GM10266 (cell line): ENCODE measurements around the gene HIVEP3.
A peak's percentile ranks its signal among the peaks of the same experiment; 100 is the strongest.

Experiments used
- DNase-seq: peaks from one replicate; pipeline ENCODE4 v3.0.0; 2012; ENCODE audit errors: extremely low spot score
- TF ChIP-seq, protein P1 (sequence below): IDR thresholded peaks from 2 replicates; pipeline ENCODE4 v1.5.1; 2012; ENCODE audit warnings: mild to moderate bottlenecking, low read depth; ENCODE audit not compliant: control insufficient read depth, insufficient read depth; ENCODE audit errors: missing control alignments

Gene HIVEP3

DNA sequence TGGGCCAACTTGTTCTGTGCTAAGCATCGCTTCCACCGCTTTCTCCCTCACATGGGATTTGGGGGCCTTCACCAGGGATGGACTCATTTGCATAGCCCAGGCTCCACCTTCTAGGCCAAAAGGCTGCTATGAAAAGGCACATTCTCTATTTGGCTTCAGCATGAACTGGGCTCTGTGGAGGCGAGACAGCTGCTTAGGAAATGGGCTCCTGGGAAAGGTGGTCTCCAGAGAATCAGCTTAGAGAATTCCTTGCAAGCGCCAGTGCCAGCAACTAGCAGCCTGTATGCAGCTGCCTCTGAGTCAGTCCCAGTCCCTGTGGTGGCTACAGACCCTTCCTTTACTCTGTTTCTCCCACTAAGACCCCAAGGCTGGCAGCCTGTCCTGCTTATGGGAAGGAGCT lies 214.5 kb downstream of the HIVEP3 start:
- TF ChIP-seq, protein P1, sequence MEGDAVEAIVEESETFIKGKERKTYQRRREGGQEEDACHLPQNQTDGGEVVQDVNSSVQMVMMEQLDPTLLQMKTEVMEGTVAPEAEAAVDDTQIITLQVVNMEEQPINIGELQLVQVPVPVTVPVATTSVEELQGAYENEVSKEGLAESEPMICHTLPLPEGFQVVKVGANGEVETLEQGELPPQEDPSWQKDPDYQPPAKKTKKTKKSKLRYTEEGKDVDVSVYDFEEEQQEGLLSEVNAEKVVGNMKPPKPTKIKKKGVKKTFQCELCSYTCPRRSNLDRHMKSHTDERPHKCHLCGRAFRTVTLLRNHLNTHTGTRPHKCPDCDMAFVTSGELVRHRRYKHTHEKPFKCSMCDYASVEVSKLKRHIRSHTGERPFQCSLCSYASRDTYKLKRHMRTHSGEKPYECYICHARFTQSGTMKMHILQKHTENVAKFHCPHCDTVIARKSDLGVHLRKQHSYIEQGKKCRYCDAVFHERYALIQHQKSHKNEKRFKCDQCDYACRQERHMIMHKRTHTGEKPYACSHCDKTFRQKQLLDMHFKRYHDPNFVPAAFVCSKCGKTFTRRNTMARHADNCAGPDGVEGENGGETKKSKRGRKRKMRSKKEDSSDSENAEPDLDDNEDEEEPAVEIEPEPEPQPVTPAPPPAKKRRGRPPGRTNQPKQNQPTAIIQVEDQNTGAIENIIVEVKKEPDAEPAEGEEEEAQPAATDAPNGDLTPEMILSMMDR = no peak

DNA sequence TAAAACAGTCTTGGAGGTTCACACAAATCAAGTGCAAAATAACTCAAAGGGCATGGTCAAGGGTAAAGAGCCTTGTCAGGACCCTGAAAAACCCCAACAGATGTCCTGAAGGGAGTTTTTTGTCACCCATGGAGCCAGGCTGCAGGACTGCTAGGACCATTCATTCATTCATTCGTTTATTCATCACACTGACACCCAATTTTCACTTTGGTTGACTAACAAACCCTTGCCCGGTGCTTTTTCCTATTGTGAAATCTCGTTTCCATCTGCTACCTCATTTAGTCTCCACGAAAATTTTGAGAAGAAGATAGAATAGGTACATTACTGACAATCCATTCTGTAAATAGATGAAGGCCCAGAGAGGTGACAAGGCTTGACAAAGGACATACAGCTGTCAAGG lies 216.0 kb downstream of the HIVEP3 start:
- no peak for DNase-seq
- TF ChIP-seq, protein P1 = no peak

More for the DNA sequence above, 214.5 kb downstream of the HIVEP3 start:
- no peak for DNase-seq

DNA sequence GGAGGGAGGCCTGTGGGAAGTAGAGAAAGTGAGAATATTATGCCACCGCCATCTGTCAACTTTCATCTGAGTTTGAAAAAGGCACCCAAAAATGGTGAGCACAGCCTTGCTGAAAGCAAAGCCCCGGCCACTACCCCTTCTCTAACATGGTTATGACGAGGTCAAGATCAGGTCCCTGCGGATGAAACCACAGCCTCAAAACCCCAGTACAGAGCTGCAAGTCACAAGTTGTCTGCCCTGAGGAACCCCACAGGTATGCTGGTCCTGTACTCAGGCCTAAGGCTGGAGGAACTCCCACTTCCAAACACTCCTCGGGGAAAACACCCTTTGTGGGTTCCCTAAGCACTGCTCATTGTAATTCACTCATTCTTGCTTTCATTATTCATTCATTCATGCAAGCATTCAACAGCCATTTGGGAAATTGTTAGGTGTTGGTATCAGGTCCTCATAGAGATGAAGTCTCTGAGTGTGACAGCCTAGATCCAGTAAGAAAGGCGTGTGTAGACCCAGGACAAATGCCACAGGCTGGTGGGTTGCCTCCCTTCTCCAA lies 217.7 kb downstream of the HIVEP3 start:
- no peak for DNase-seq
- TF ChIP-seq, protein P1 = no peak

DNA sequence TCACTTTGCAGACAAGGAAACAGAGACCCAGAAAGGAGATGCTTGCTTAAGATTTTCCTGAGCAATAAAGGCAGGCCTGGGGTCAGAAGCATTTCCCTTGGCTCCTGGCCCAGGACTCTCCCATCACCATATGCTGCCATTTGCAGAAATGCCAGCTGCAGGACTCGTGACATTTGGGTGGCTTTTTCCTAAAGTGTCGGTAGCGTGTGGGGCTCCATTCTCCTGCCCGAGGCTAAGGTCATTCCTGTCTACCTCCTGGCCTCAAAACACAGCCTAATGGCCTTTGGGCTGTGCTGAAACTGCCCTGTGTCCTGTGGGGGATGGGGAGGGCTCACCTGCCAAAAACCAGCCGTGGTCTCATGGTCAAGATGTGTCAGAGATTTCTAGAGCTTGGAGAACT lies 218.1 kb downstream of the HIVEP3 start:
- TF ChIP-seq, protein P1 = no peak
- DNase-seq = no peak

DNA sequence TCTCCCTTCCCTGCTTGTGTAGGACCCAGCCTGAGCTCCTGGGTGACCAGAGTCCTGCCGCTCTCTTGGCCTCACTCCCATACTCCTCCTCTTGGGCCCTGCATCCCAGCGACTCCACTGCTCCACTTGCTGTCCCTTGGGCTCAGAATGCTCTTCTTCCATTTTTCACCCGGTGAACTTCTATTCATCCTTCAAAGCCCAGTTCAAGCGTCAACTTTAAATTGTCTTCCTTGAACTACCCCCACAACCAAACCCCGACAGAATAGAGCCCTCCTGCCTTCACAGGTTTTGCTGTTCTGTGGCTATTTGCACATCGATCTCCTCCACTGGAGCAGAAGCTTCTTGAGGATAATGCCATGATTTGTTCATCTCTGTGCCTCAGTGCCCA lies 218.9 kb downstream of the HIVEP3 start:
- no peak for DNase-seq
- TF ChIP-seq, protein P1 = no peak

DNA sequence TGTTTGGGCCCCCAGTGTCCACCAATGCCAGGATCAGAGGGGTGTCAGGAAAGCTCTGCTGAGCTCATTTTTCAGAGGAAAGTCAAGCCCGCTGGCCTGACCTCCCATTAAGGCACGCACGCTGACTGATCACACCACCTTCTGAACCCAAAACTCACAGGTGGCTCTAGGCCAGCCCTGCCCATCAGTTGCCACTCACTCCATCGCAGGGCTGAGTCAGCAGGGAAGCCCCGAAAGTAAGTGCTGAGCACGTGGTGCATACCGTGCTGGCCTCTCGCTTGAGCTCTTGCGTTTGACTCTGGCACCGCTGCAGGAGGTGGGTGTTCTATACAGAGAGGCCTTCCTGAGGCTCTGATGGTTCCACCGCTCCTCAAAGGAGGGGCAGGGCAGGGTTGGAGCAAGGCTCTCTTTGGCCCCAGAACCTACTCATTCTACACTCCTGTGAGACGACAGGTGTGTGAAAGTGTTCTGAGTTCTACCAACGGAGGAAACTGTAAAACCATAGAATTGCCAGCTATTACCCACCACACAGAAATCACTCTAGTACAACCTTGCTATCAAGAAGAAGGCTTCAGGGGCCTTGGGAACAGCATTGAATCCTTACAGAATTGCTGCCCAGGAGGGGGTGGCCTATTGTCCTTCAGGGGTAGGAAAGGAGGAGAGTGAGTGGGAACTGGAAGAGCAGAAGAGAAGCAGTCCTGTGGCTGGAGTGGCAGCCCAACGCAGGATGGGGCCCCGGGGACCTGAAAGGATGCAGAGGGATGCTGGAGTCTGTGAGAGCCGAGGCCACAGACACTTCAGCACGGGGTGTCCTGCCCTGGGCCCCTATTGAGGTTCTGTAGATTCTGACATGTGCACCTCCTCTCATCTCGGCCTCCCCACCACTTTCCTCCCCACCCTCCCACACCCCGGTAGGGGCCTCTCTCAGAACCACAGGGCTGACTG lies 219.5 kb downstream of the HIVEP3 start:
- TF ChIP-seq, protein P1 = no peak
- DNase-seq = peak; percentile 30

DNA sequence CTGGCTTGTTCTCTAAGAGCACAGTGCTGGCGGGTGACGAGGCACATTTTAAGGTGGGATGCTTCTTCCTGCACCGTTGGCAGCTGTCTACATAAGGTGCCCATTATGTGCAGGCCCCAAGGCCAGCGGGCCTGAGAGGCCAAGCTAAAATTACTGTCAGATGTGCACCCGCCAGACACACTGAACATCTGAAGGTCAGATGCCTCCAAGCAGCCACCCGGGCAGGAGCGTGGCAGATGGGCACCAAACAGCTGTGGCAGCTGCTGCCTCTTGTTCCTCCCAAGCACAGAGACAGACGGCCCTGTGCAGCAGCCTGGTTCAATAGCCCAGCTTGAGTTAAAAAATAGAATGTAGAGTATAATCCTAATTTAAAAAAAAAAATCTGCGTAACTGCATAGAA lies 222.3 kb downstream of the HIVEP3 start:
- no peak for DNase-seq
- TF ChIP-seq, protein P1 = no peak
